Mesothelial cell of epicardium (in vitro differentiated cells): ENCODE measurements around the gene PSMC4. TPM values are rescaled to one million over a fixed set of nuclear protein-coding genes. Genes with fewer than 3 reads are reported as not detected.

ENCODE experiments used
- DNase-seq, 2 experiments: peaks; one replicate each; pipeline ENCODE4 v3.0.0; 2021; ENCODE audit warnings: low spot score in 2 of 2; ENCODE audit not compliant: unreplicated experiment in 2 of 2
- H3K27ac Mint-ChIP-seq: 2 replicates; pipeline ENCODE4 v1.8.0; 2021; ENCODE audit warnings: mixed read lengths
- H3K27me3 Mint-ChIP-seq: 2 replicates; pipeline ENCODE4 v1.8.0; 2021; ENCODE audit warnings: low read depth, mixed read lengths
- H3K36me3 Mint-ChIP-seq: 2 replicates; pipeline ENCODE4 v1.8.0; 2021; ENCODE audit warnings: mixed read lengths
- H3K4me1 Mint-ChIP-seq: 2 replicates; pipeline ENCODE4 v1.8.0; 2021; ENCODE audit warnings: mixed read lengths
- H3K4me3 Mint-ChIP-seq: 2 replicates; pipeline ENCODE4 v1.8.0; 2021; ENCODE audit warnings: mild to moderate bottlenecking, moderate library complexity, mixed read lengths
- H3K9me3 Mint-ChIP-seq: 2 replicates; pipeline ENCODE4 v1.8.0; 2021; ENCODE audit warnings: mixed read lengths
- total RNA-seq: library from RNA; stranded (reverse); gene quantifications from 3 replicates; pipeline ENCODE4 v1.2.1, GENCODE V29; 2021
- TF ChIP-seq, protein P1 (sequence below): fragments of 200-600 bp; sonication (generic); IDR thresholded peaks from one replicate; pipeline ENCODE4 v1.5.0; 2021; ENCODE audit warnings: antibody characterized with exemption; ENCODE audit not compliant: unreplicated experiment

Gene PSMC4
- total RNA-seq, 1 donor from 2014 or later, result 85.8 TPM

DNA sequence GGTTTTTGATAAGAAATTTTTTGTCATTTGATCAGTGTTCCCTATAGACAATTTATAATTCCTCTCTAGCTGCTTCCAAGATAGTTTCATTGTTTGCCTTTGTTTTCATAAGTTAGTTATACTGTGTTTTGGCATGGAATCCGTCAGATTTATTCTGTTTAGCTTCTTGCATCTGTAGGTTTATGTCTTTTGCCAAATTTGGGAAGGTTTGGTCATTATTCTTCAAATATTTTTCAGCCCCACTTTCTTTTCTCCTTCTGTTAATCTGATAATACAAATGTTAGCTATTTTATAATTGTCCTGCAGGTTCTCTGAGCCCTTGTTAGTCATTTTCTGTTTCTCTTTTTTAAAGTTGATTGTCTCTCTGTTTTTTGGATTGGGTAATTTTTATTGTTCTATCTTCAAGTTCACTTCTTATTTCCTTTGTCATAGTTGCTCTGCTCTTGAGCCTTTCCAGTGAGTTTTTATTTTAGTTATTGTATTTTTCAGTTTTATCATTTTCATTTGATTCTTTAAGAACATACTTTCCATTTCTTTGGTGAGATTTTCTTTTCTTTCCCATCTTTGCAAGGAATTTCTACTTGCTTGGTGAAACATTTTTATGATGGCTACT, 30.6 kb upstream of the PSMC4 start:
- Mint-ChIP-seq H3K36me3 (peaks cover 4% of the 10 kb centered on the region), H3K4me1 (peaks cover 31% of the 10 kb centered on the region), H3K27me3 (no peaks in the 10 kb centered on the region), H3K9me3 (peaks cover 18% of the 10 kb centered on the region), H3K4me3 (no peak overlapping the region), H3K27ac (no peak overlapping the region)
- DNase-seq, result no peak
- TF ChIP-seq, protein P1, sequence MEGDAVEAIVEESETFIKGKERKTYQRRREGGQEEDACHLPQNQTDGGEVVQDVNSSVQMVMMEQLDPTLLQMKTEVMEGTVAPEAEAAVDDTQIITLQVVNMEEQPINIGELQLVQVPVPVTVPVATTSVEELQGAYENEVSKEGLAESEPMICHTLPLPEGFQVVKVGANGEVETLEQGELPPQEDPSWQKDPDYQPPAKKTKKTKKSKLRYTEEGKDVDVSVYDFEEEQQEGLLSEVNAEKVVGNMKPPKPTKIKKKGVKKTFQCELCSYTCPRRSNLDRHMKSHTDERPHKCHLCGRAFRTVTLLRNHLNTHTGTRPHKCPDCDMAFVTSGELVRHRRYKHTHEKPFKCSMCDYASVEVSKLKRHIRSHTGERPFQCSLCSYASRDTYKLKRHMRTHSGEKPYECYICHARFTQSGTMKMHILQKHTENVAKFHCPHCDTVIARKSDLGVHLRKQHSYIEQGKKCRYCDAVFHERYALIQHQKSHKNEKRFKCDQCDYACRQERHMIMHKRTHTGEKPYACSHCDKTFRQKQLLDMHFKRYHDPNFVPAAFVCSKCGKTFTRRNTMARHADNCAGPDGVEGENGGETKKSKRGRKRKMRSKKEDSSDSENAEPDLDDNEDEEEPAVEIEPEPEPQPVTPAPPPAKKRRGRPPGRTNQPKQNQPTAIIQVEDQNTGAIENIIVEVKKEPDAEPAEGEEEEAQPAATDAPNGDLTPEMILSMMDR, result no peak

DNA sequence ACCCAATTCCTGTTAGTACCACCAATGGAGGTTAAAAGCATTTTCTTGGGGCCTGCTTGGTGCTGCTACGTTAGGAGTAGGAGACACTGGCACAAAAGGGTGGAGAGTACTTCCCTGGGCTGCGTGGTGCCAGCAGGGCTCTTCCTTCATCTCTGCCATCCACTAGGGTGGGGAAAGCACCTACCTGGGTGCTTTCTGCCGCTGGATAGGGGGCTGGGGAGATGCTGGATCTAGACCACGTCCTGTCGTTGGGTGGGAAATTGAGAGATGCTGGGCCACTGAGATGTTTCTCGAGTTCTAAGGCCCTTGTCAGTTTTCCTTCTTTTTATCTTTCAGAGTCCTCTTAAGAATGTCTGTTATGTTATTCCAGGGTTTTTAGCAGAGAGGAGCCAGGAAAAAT, 29.8 kb upstream of the PSMC4 start:
- peaks cover 18% of the 10 kb centered on the region for H3K9me3 Mint-ChIP-seq
- peaks cover 4% of the 10 kb centered on the region for H3K36me3 Mint-ChIP-seq
- TF ChIP-seq, protein P1, result no peak
- DNase-seq, result no peak
- no peak overlapping the region for H3K4me3 Mint-ChIP-seq
- H3K4me1 Mint-ChIP-seq, result peaks cover 30% of the 10 kb centered on the region
- H3K27ac Mint-ChIP-seq, result peak overlapping the region; percentile 89
- no peaks in the 10 kb centered on the region for H3K27me3 Mint-ChIP-seq

DNA sequence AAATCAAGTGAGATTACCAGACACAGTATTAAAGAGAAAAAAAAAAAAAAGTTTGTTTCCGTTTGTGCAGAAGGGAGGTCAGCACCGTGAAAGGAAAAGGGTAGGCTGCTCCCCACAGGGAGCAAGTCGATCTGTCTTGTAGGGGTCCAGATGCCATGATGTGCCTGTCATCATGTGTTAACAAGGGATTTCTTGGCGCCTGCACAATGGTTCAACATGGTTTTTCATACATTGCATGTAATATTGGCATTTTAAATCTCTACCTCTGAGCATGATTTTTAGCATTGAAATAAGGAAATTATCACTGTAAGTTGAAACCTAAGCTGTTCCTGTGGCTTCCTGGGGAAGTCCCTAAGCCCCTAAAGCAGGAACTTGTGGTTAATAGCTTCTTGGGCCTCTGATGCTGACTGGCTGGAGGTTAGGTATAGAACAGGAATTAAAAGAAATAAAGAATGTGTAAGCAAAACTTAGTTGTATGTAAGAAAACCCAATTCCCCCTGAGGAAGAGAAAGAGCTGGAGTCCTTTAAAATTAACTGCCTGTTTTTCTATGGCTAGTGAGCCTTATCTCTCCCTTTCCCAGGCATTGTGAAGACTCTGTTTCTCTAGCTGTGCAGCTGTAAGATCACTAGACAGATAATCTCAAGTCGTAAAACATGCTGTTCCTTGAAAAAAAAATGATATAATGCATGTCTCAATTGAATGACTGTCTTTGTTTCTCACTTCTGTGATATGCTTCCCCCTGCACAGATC, 29.2 kb upstream of the PSMC4 start:
- no peak for DNase-seq
- H3K4me1 Mint-ChIP-seq, result peaks cover 27% of the 10 kb centered on the region
- TF ChIP-seq, protein P1, result no peak
- H3K9me3 Mint-ChIP-seq, result peaks cover 18% of the 10 kb centered on the region
- no peak overlapping the region for H3K4me3 Mint-ChIP-seq
- peak overlapping the region; percentile 89 for H3K27ac Mint-ChIP-seq
- H3K36me3 Mint-ChIP-seq, result peaks cover 4% of the 10 kb centered on the region
- no peaks in the 10 kb centered on the region for H3K27me3 Mint-ChIP-seq

DNA sequence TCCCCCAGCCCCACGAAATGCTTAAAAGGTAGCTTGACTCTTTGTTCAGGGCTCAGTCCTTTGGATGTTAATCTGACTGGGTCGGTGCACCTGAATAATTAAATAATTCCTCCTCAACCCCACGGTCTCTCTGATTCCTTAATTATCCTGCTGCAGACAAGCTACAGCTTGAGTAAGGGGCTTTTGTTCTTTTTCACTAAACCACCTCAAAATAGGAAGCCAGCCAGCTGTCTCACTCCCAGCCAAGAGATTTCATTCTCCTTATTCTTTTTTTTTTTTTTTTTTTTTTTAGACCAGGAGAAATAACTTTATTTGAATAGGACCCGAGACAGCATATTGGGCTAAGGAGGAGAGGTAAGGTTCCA, 28.6 kb upstream of the PSMC4 start:
- Mint-ChIP-seq H3K27ac (peak overlapping the region; percentile 89), H3K27me3 (no peaks in the 10 kb centered on the region), H3K36me3 (peaks cover 4% of the 10 kb centered on the region), H3K4me3 (no peak overlapping the region), H3K4me1 (peaks cover 27% of the 10 kb centered on the region), H3K9me3 (peaks cover 18% of the 10 kb centered on the region)
- no peak for DNase-seq
- TF ChIP-seq, protein P1, result no peak

DNA sequence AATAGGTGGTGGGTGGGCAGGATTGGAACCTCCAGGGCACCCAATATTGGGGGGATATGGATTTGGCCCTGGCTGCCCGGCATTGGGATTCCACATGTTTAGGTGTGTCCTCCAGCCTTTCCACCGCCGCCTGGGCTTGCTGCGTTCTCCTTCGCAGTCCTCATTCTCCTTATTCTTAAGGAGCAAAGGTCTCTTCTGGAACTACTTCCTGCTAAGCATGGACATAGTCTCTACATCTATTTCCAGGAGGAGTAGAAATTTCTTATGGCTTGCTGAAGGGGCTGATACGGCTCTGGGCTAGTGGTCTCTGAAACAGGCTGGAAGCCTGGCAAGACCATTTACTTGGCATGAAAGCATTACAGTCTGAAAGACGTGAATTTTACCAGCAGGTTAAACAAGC, 27.4 kb upstream of the PSMC4 start:
- H3K27ac Mint-ChIP-seq, result no peak overlapping the region
- DNase-seq, result no peak
- no peak overlapping the region for H3K4me3 Mint-ChIP-seq
- H3K9me3 Mint-ChIP-seq, result peaks cover 18% of the 10 kb centered on the region
- H3K36me3 Mint-ChIP-seq, result peaks cover 4% of the 10 kb centered on the region
- TF ChIP-seq, protein P1, result no peak
- H3K4me1 Mint-ChIP-seq, result peaks cover 27% of the 10 kb centered on the region
- no peaks in the 10 kb centered on the region for H3K27me3 Mint-ChIP-seq
